ENCODE measurements around the gene CD46. TPM values are rescaled to one million over a fixed set of nuclear protein-coding genes. Genes with fewer than 3 reads are reported as not detected.
A peak's percentile ranks its signal among the peaks of the same experiment; 100 is the strongest.

CD46 gene
- total RNA-seq, 2 experiments from 2014 or later = 112 to 115 TPM

DNA sequence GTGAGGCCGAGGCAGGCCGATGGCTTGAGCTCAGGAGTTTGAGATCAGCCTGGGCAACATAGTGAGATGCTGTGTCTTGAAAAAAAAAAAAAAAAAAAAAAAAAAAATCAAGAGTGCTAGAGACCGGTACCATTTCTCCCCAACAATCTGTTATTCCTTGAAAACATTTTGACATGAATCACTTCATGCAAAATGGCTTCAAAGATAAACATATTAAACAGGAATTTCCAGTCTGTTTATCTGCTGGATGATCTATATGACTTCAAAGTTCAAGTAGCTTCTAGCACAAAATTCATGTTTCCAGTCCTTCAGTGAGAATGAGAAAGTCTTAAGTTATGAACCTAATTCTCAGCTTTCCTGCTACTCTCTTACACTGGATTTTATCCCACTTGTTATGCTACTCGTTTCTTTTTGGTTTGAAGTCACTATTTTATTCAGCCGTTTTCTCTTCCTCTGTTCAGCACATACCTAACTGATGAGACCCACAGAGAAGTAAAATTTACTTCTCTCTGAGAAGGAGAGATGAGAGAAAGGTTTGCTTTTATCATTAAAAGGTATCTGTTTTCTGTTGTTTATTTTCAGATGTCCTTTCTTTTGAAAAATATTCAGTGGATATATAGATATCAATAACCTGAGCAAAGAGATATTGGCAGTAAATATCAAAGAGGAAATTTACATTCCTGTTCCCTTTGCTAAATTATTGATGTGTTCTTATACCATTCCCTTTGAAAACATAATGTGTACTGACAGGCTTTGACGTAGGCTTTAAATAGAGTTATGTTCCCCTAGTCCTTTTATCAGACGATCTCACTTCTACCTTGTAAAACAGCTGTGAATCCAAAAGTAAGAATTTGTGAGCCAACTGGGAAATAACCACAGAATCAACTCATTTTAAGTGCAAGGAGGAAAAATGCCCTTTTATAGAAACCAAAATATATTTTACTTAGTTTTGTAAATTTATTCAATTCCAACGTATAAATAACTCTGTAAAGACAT, 38.2 kb downstream of the CD46 start:
- no peaks in the 10 kb centered on the region for H3K9me3 Mint-ChIP-seq
- no peaks in the 10 kb centered on the region for H3K4me1 Mint-ChIP-seq
- H3K27me3 Mint-ChIP-seq = no peaks in the 10 kb centered on the region
- peaks cover 22% of the 10 kb centered on the region for H3K36me3 Mint-ChIP-seq (ENCODE audit: low read depth)
- no peak for DNase-seq
- POLR2A ChIA-PET = no interaction called here
- H3K27ac Mint-ChIP-seq = no peak overlapping the region
- CTCF ChIA-PET = interaction anchor here (0.7 to 1.5 kb wide), 2 partner anchors 9 to 34 kb away, joined by 3 to 4 read pairs; no protein-coding TSS in a partner anchor
- no peak overlapping the region for H3K4me3 Mint-ChIP-seq

DNA sequence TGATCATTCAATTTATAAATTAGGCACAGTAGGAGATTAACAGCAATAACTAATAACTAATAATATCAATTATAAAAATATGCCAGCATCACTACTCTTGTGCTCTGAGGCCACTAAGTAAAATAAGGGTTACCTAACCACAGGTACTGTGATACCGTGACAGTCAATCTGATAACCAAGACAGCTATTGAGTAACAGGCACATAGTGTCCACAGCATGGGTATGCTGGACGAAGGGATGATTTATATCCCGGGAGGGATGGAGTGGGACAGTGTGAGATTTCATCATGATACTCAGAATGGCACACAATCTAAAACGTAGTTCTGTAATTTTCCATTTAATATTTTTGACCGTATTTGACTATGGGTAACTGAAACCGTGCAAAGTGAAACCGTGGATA, 39.4 kb downstream of the CD46 start:
- CTCF ChIA-PET = interaction anchor here (1.5 kb wide), 1 partner anchor 33 kb away, joined by 3 read pairs; no protein-coding TSS in a partner anchor
- POLR2A ChIA-PET = no interaction called here
- no peaks in the 10 kb centered on the region for H3K9me3 Mint-ChIP-seq

DNA sequence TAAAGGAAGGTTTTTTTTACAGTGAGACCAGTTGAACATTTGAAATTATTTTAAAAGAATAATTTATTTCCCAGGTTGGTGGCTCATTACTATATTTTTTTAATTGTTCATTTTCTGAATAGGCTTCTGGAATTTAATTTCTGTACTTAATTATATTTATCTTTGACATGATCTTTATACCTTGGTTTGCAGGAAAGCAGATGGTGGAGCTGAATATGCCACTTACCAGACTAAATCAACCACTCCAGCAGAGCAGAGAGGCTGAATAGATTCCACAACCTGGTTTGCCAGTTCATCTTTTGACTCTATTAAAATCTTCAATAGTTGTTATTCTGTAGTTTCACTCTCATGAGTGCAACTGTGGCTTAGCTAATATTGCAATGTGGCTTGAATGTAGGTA, 41.5 kb downstream of the CD46 start:
- Mint-ChIP-seq H3K27me3 (no peaks in the 10 kb centered on the region), H3K4me1 (peaks cover 12% of the 10 kb centered on the region), H3K36me3 (ENCODE audit: low read depth) (peaks cover 16% of the 10 kb centered on the region), H3K9me3 (no peaks in the 10 kb centered on the region), H3K4me3 (no peak overlapping the region), H3K27ac (no peak overlapping the region)
- ChIA-PET POLR2A (no interaction called here), CTCF (no interaction called here)
- DNase-seq = no peak

More for the DNA sequence above, 39.4 kb downstream of the CD46 start:
- Mint-ChIP-seq H3K27ac (no peak overlapping the region), H3K4me3 (no peak overlapping the region), H3K27me3 (no peaks in the 10 kb centered on the region), H3K4me1 (no peaks in the 10 kb centered on the region), H3K36me3 (ENCODE audit: low read depth) (peaks cover 20% of the 10 kb centered on the region)
- DNase-seq = no peak

DNA sequence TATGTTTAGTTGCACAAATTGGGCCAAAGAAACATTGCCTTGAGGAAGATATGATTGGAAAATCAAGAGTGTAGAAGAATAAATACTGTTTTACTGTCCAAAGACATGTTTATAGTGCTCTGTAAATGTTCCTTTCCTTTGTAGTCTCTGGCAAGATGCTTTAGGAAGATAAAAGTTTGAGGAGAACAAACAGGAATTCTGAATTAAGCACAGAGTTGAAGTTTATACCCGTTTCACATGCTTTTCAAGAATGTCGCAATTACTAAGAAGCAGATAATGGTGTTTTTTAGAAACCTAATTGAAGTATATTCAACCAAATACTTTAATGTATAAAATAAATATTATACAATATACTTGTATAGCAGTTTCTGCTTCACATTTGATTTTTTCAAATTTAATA, 43.0 kb downstream of the CD46 start:
- Mint-ChIP-seq H3K4me3 (no peak overlapping the region), H3K36me3 (ENCODE audit: low read depth) (peaks cover 22% of the 10 kb centered on the region), H3K4me1 (peaks cover 27% of the 10 kb centered on the region), H3K27me3 (no peaks in the 10 kb centered on the region), H3K27ac (no peak overlapping the region), H3K9me3 (no peaks in the 10 kb centered on the region)
- CTCF ChIA-PET = no interaction called here
- POLR2A ChIA-PET = no interaction called here
- DNase-seq = no peak

DNA sequence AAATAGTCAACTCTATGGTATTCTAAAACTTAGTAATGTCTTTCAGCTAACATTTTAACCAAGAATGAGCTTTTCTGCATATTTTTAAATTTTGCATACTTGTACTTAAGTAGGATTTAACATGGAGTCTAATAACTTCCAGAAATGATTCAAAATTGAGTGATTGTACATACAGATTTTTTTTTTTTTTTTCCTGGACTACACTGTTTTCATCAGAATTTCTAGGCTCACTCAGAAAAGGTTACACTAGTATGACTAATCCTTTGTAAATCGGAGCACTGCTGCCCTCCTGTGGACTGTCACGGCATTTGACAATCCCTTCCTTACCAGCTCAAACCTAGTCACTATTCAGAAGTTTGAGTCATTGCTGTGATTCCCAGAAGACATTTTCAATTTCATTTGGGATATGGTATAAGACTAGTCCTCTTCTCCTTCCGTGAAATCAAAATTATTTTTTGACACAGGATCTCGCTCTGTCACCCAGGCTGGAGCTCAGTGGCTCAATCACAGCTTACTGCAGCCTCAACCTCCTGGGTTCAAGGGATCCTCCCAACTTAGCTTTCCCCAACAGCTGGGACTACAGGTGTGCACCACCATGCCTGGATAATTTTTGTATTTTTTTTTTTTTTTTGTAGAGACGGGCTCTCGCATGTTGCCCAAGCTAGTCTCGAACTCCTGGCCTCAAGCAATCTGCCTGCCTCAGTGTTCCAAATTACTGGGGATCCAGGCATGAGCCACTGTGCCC, 45.5 kb downstream of the CD46 start:
- Mint-ChIP-seq H3K27ac (no peak overlapping the region), H3K4me3 (no peak overlapping the region), H3K27me3 (no peaks in the 10 kb centered on the region), H3K4me1 (peaks cover 35% of the 10 kb centered on the region), H3K9me3 (no peaks in the 10 kb centered on the region), H3K36me3 (ENCODE audit: low read depth) (peaks cover 34% of the 10 kb centered on the region)
- POLR2A ChIA-PET = interaction anchor here (0.5 to 0.7 kb wide), 2 partner anchors 24 to 75 kb away, joined by 3 to 4 read pairs; no protein-coding TSS in a partner anchor
- CTCF ChIA-PET = interaction anchor here (0.6 to 3.0 kb wide), 37 partner anchors 9 to 1819 kb away, joined by 3 to 24 read pairs (median 3); partner anchors contain the start of gene PFKFB2
- DNase-seq = peak; percentile 83

DNA sequence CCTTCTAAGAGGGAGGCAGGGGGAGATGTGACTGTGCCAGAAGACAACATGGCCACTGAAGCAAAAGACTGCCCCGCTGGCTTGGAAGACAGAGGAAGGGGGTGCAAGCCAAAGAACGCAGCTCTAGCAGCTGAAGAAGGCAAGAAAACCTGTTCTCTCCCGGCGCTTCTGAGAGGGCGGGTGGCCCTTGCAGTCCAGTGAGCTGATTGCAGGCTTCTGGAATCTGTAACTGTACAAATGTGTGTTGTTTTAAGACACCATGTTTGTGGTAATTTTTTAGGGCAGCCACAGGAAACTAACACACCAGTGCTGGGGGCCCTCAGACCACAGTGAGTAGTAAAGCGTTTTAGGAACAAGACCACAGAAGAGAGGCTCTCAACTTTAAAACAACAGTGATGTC, 47.0 kb downstream of the CD46 start:
- H3K27ac Mint-ChIP-seq = peak overlapping the region; percentile 61
- peaks cover 34% of the 10 kb centered on the region for H3K36me3 Mint-ChIP-seq (ENCODE audit: low read depth)

DNA sequence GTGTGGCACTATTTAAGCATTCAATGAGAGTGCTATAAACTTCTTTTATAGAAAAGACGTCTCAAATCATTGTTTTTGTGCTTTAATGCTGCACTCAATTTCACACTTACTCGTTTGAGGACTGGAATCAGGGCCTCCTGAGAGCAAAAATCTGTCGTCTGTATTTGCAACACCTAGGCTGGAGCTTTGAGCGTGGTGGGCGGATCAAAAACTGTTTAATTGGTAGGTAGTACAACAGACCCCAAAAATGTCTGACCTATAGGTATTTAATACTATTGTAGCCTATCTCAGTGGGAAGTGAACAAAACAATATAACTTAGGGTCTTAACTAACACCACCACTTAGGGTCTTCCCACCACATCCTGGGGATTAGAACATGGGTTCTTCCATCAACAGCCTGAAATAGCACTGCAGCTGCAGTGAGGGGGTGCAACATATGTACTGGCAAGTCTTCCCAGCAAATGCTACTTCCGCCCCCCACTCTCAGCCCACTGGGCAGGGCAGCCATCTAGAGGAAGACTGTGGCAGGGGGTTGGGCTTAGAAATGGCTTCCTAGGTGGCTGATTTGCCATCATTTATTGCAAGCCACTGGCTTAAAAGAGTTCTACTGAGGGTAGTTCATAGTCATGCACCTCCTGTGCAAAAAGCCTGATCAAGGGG, 48.3 kb downstream of the CD46 start:
- CTCF ChIA-PET = interaction anchor here (0.6 to 1.7 kb wide), 3 partner anchors 12 to 207 kb away, joined by 3 to 6 read pairs (median 4); no protein-coding TSS in a partner anchor

More for the DNA sequence above, 47.0 kb downstream of the CD46 start:
- Mint-ChIP-seq H3K9me3 (no peaks in the 10 kb centered on the region), H3K4me3 (no peak overlapping the region), H3K4me1 (peaks cover 35% of the 10 kb centered on the region), H3K27me3 (no peaks in the 10 kb centered on the region)
- ChIA-PET POLR2A (no interaction called here), CTCF (interaction anchor here (1.0 to 3.0 kb wide), 6 partner anchors 9 to 89 kb away, joined by 3 to 14 read pairs (median 5); no protein-coding TSS in a partner anchor)
- peak; percentile 37 for DNase-seq

DNA sequence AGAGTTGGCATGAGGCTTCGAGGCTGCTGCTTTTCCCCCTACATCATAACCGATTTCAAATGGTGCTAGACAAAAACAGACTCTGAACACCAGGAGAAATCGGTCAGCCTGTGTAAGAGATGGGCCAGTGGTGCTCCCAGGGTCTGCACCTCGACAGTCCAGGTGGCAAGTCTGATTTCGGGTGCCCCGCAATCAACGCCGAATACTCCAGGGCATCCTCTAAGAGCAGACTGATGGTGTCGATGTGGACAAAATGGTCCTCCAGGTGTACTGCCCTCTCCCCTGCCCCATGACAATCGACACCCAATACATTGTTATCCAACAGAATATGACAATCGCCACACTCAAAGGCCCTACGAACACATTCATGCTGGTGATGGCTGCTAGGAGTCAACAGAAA, 50.0 kb downstream of the CD46 start:
- ChIA-PET CTCF (no interaction called here), POLR2A (no interaction called here)
- Mint-ChIP-seq H3K27me3 (no peaks in the 10 kb centered on the region), H3K4me3 (no peak overlapping the region), H3K36me3 (ENCODE audit: low read depth) (peaks cover 46% of the 10 kb centered on the region), H3K27ac (no peak overlapping the region), H3K9me3 (no peaks in the 10 kb centered on the region), H3K4me1 (peaks cover 47% of the 10 kb centered on the region)
- DNase-seq = peak; percentile 2

More for the DNA sequence above, 48.3 kb downstream of the CD46 start:
- no peak overlapping the region for H3K27ac Mint-ChIP-seq
- POLR2A ChIA-PET = no interaction called here
- H3K9me3 Mint-ChIP-seq = no peaks in the 10 kb centered on the region
- DNase-seq = peak; percentile 3
- H3K36me3 Mint-ChIP-seq (ENCODE audit: low read depth) = peaks cover 36% of the 10 kb centered on the region
- no peak overlapping the region for H3K4me3 Mint-ChIP-seq
- no peaks in the 10 kb centered on the region for H3K27me3 Mint-ChIP-seq
- peaks cover 35% of the 10 kb centered on the region for H3K4me1 Mint-ChIP-seq

DNA sequence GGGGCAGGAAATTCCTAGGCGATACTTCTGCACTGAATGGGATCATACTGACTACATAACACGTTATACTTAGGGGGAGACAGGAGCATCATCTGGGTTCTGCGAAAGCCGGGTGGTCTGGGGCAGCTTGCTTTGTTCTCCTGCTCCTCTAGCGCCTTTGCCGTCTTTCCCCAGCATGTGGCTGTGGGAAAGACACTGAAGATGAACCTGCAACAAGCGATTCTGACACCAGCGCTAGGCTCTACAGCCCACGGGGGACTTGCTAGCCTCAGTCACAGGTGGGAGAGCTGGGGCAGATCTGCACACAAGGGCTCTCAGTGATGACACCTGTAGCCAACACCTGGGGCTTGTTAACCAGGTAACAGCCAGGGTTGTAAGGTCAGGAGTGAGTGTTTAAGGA, 51.8 kb downstream of the CD46 start:
- ChIA-PET POLR2A (no interaction called here), CTCF (no interaction called here)
- H3K36me3 Mint-ChIP-seq (ENCODE audit: low read depth) = peaks cover 59% of the 10 kb centered on the region

DNA sequence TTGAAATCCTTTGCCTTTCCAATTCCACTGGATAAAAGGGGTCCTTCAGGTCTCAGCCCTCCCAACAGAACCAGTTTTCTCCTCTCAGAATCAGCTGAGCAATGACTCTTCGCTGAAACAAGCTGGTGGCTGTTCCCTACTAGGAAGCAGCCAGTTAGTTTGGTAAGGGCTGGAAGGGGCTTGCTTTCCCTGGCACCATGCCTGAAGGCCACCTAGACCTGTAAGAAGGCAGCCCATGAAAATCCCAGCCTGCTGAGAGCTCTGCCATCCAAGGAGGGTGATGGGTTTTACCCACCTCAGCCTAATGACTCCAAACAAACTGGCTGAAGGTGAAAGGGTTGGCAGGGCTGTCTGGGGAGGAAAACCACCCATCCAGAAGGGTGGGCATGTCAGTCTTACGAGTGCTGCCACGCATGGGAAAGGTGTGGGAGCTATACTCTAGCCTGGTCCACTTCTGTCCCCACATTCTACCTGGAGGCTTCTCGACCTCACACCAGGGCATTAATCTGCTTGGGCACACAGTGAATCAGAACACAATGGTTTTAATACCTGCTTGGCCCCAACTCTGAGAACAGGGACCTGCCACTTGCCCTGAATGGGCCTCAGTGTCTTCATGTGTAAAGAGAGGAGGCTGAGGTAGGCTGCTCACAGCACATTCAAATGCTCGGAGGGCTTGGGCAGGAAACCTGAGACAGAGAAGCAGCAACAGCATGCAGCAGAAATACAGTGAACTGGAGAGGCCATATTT, 53.0 kb downstream of the CD46 start:
- CTCF ChIA-PET = interaction anchor here (0.6 kb wide), 1 partner anchor 488 kb away, joined by 3 read pairs; no protein-coding TSS in a partner anchor

More for the DNA sequence above, 51.8 kb downstream of the CD46 start:
- H3K4me1 Mint-ChIP-seq = peaks cover 51% of the 10 kb centered on the region
- H3K27ac Mint-ChIP-seq = no peak overlapping the region
- no peak overlapping the region for H3K4me3 Mint-ChIP-seq
- H3K27me3 Mint-ChIP-seq = no peaks in the 10 kb centered on the region
- no peaks in the 10 kb centered on the region for H3K9me3 Mint-ChIP-seq
- DNase-seq = peak; percentile 4

DNA sequence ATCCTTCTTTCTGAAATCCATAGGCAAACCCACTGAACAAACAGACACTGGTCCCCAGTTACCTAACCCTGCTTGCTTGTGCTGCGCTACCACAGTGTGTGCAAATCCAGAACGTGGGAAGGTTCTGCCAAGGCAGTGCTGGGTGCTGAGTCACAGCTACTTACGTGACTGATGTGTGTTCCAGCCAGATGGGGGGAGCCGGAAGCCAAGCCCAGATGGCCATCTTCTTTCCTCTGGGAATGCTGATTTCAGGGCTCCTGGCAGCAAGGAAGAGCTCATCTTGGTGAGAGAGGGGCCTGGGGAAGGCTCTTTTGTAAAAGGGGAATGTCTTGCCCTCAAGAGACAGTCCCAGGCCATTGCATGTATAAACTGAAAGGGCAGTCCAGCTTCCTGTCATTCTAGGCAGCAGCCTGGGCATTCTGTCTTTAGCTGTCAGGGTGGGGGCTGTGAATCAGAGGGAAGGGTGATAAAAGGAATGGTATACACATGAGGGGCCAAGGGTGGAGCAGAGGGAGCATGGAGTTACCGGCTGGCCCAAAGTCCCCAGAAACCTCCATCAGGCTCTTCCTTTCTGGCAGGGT, 54.1 kb downstream of the CD46 start:
- Mint-ChIP-seq H3K27ac (peak overlapping the region; percentile 77), H3K36me3 (ENCODE audit: low read depth) (peaks cover 54% of the 10 kb centered on the region)
- DNase-seq = peak; percentile 2

More for the DNA sequence above, 53.0 kb downstream of the CD46 start:
- DNase-seq = peak; percentile 4
- POLR2A ChIA-PET = no interaction called here
- H3K36me3 Mint-ChIP-seq (ENCODE audit: low read depth) = peaks cover 60% of the 10 kb centered on the region
- H3K27me3 Mint-ChIP-seq = no peaks in the 10 kb centered on the region
- H3K27ac Mint-ChIP-seq = no peak overlapping the region
- no peak overlapping the region for H3K4me3 Mint-ChIP-seq
- peaks cover 49% of the 10 kb centered on the region for H3K4me1 Mint-ChIP-seq
- H3K9me3 Mint-ChIP-seq = no peaks in the 10 kb centered on the region

More for the DNA sequence above, 54.1 kb downstream of the CD46 start:
- no peaks in the 10 kb centered on the region for H3K9me3 Mint-ChIP-seq
- no peaks in the 10 kb centered on the region for H3K27me3 Mint-ChIP-seq
- ChIA-PET CTCF (interaction anchor here (0.6 to 2.5 kb wide), 7 partner anchors 9 to 79 kb away, joined by 3 to 24 read pairs (median 5); no protein-coding TSS in a partner anchor), POLR2A (no interaction called here)
- peaks cover 45% of the 10 kb centered on the region for H3K4me1 Mint-ChIP-seq
- no peak overlapping the region for H3K4me3 Mint-ChIP-seq
